22Rv1 (cell line): ENCODE measurements around the gene DMD.
"Not testable (repeated sequence)": the region's sequence is repeated elsewhere in the genome, so short reads cannot be mapped to it uniquely, and the experiment has no call there.

Source experiments
- CTCF ChIP-seq: fragments of 450-650 bp; IDR thresholded peaks from 2 replicates; pipeline ENCODE4 v1.5.1; 2017; ENCODE audit warnings: mild to moderate bottlenecking
- ZFX ChIP-seq: fragments of 450-650 bp; IDR thresholded peaks from 2 replicates; pipeline ENCODE4 v1.6.1; 2017; ENCODE audit warnings: antibody characterized with exemption, borderline replicate concordance

GRCh38 chrX:32528451-32528850, 682.9 kb downstream of the DMD start:
- TF ChIP-seq CTCF, ZFX: not testable (repeated sequence)
